Kidney (tissue), 14 donors: ENCODE results near the gene INHA. TPM values are rescaled to one million over a fixed set of nuclear protein-coding genes. Genes with fewer than 3 reads are reported as not detected.
A peak's percentile ranks its signal among the peaks of the same experiment; 100 is the strongest.

Experiments
- DNase-seq, 5 donors: peaks; one replicate each; pipeline ENCODE4 v3.0.0-alpha.2; 2013 to 2020
- FAIRE-seq: peaks from 2 replicates; lab custom pipeline; 2012; peaks lifted over from hg19 to GRCh38; lab: Jason Lieb, UNC
- H3K27ac ChIP-seq, 2 donors: one replicate each; pipeline ENCODE4 v1.7.0; 2013; ENCODE audit warnings: low read depth in 2 of 2, low read length in 2 of 2, inconsistent platforms in 1 of 2
- H3K27me3 ChIP-seq: one replicate; pipeline ENCODE4 v1.7.1; 2013; ENCODE audit warnings: low read length, inconsistent platforms; ENCODE audit not compliant: control insufficient read depth, insufficient read depth
- H3K36me3 ChIP-seq, 3 donors: one replicate each; pipeline versions ENCODE4 v1.7.0 to v1.7.1; 2013; ENCODE audit warnings: low read length in 3 of 3, control low read depth in 1 of 3, inconsistent platforms in 1 of 3; ENCODE audit not compliant: insufficient read depth in 3 of 3, control insufficient read depth in 2 of 3
- H3K4me1 ChIP-seq, 3 donors: one replicate each; pipeline versions ENCODE4 v1.7.0 to v1.7.1; 2013; ENCODE audit warnings: low read length in 3 of 3, inconsistent platforms in 1 of 3, low read depth in 1 of 3; ENCODE audit not compliant: control insufficient read depth in 2 of 3, insufficient read depth in 2 of 3
- H3K4me3 ChIP-seq, 3 donors: one replicate each; pipeline versions ENCODE4 v1.7.0 to v1.8.1; 2013; ENCODE audit warnings: low read length in 3 of 3, control low read depth in 1 of 3, inconsistent platforms in 1 of 3
- H3K9ac ChIP-seq, 3 donors: one replicate each; pipeline versions ENCODE4 v1.7.0 to v1.7.1; 2013; ENCODE audit warnings: low read length in 3 of 3, control low read depth in 1 of 3, inconsistent platforms in 1 of 3
- H3K9me3 ChIP-seq, 3 donors: one replicate each; pipeline versions ENCODE4 v1.7.0 to v1.7.1; 2013; ENCODE audit warnings: low read length in 3 of 3, control low read depth in 1 of 3, inconsistent platforms in 1 of 3; ENCODE audit not compliant: control insufficient read depth in 2 of 3, insufficient read depth in 1 of 3
- intact Hi-C: fragments of 100-400 bp; cut with DNase I; formaldehyde crosslinking; loops from one replicate; pipeline ENCODE4 v1.11.1; 2022
- polyA plus RNA-seq: library from polyadenylated mRNA; stranded (reverse); fragments of 350-450 nt; fragmentation: Illumina TruSeq; extraction: RNeasy Lipid Tissue Mini Kit (QIAGEN cat#74804); gene quantifications from one replicate; pipeline ENCODE4 v1.2.3, GENCODE V29; 2014; ENCODE audit warnings: low read depth, low replicate concordance; ENCODE audit not compliant: insufficient read depth
- total RNA-seq: library from RNA; stranded (reverse); fragmentation: NEBNext Ultra II Directional; extraction: Animal tissue kit (Norgen Biotek cat#: 25700); gene quantifications from one replicate; pipeline ENCODE4 v1.2.1, GENCODE V29; 2021
- TF ChIP-seq, protein P1 (sequence below): IDR thresholded peaks from 3 replicates; pipeline ENCODE4 v1.5.1; 2012; ENCODE audit warnings: mild to moderate bottlenecking, moderate library complexity, borderline replicate concordance; ENCODE audit not compliant: insufficient read depth; ENCODE audit errors: extremely low read depth
- donor health status: control.
- donor health status: control.
- donor health status: control.
- donor health status: control.
- donor health status: control.
- donor health status: DM: yes; HTN: yes; CAD: no.
- donor health status: Normal renal cell carcinoma (clear cell type).

INHA gene
- total and polyA plus RNA-seq, 2 donors from 2014 or later, result 1.2 to 2.5 TPM

DNA sequence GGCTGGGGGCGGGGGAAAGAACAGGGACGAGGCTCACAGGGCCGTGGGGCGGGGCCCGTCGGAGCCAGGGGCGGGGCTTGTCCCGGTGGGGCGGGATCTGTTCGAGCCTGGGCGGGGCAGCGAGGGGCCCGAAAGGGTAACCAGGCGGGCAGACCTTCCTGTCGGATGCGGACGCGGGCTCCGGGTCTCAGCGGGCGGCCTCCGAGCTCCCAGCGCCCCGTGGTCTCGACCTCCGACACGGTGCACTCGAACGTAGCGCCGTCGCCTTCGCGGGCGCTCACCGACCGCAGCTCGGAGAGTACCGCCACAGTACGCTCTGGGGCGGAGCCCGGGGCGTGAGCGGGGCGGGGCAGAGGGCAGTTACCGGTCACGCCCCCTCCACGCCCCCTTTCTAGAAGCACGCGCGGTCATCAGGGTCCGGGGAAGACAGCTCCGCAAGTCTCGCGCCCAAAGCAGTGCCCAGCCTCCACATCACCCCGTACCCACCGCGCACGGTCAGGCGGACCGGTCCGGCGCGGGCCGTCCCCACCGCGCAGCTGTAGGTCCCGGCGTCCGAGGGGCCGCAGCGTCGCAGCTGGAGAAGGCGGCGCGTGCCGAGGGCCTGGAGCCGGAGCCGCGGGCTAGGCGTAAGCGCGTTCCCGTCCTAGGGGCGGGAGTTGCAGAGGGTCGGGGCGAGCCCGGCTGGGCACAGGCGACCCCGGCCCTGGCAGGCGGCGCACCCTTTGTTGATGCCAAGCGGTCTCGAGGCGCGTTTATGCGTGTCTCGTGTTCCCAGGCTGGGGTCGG lies 19.5 kb upstream of the INHA start:
- H3K4me3 ChIP-seq, result peak overlapping the region; percentile 57 to 60 (median 58)
- TF ChIP-seq, protein P1, sequence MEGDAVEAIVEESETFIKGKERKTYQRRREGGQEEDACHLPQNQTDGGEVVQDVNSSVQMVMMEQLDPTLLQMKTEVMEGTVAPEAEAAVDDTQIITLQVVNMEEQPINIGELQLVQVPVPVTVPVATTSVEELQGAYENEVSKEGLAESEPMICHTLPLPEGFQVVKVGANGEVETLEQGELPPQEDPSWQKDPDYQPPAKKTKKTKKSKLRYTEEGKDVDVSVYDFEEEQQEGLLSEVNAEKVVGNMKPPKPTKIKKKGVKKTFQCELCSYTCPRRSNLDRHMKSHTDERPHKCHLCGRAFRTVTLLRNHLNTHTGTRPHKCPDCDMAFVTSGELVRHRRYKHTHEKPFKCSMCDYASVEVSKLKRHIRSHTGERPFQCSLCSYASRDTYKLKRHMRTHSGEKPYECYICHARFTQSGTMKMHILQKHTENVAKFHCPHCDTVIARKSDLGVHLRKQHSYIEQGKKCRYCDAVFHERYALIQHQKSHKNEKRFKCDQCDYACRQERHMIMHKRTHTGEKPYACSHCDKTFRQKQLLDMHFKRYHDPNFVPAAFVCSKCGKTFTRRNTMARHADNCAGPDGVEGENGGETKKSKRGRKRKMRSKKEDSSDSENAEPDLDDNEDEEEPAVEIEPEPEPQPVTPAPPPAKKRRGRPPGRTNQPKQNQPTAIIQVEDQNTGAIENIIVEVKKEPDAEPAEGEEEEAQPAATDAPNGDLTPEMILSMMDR, result no peak
- intact Hi-C loops, result no loop called here
- peaks cover 0 to 12% (median 0%) of the 10 kb centered on the region in 3 donors for H3K4me1 ChIP-seq
- no peak for FAIRE-seq
- H3K9me3 ChIP-seq, result no peaks in the 10 kb centered on the region
- no peaks in the 10 kb centered on the region for H3K27me3 ChIP-seq
- no peaks in the 10 kb centered on the region for H3K36me3 ChIP-seq
- H3K9ac ChIP-seq, result peak overlapping the region in 1 of 3 donors; percentile 43
- no peak overlapping the region for H3K27ac ChIP-seq
- peak; percentile 93 to 97 (median 94) for DNase-seq

DNA sequence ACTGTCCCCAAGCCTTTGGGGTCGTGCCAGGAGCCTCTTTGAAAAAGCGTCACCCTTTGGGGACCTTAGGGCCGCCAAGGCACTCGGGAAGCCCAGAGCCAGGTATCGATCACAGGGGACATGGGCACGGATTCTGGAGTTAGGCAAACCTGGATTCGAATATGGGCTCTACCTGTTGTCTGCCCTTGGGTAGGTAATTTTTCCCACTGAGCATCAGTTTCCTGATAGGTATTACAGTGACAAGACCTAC lies 19.0 kb upstream of the INHA start:
- no peak overlapping the region for H3K27ac ChIP-seq
- H3K9ac ChIP-seq, result peak overlapping the region in 1 of 3 donors; percentile 43
- FAIRE-seq, result no peak
- TF ChIP-seq, protein P1, result no peak
- no peaks in the 10 kb centered on the region for H3K36me3 ChIP-seq
- peak overlapping the region in 1 of 3 donors; percentile 57 for H3K4me3 ChIP-seq
- DNase-seq, result no peak
- H3K9me3 ChIP-seq, result no peaks in the 10 kb centered on the region
- H3K27me3 ChIP-seq, result no peaks in the 10 kb centered on the region
- intact Hi-C loops, result no loop called here
- peaks cover 0 to 12% (median 0%) of the 10 kb centered on the region in 3 donors for H3K4me1 ChIP-seq

DNA sequence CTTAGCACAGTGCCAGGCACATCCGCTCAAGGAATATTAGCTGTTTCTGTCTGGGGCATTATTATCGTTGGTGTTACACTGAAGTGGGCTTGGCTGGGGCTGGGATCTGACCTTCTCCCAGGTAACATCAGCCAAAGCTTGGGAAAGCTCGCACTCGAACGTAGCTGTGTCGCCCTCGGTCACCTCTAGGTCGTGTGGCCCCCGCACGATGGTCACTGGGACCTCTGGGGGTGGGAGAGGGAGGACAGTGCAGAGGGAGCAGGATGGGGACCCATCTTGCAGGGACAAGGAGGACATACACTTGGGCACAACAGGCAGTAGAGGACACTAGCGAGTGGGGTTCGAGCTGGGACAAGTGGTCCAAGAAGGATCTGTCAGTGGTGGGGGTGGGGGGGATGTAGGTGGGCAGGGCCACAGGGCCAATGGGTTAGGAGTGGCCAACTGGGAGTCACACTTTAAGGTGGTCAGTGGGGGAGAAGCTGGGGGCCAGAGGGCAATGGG lies 18.6 kb upstream of the INHA start:
- DNase-seq (peak in 1 of 5 donors; percentile 67), FAIRE-seq (no peak)
- Histone ChIP-seq H3K36me3 (no peaks in the 10 kb centered on the region), H3K4me3 (no peak overlapping the region), H3K9me3 (no peaks in the 10 kb centered on the region), H3K4me1 (peaks cover 0 to 12% (median 0%) of the 10 kb centered on the region in 3 donors), H3K27me3 (no peaks in the 10 kb centered on the region), H3K9ac (no peak overlapping the region), H3K27ac (no peak overlapping the region)
- intact Hi-C loops, result no loop called here
- TF ChIP-seq, protein P1, result no peak
